Heart left ventricle (tissue), 16 donors: Measurements from ENCODE around the gene RING1. TPM values are rescaled to one million over a fixed set of nuclear protein-coding genes. Genes with fewer than 3 reads are reported as not detected.

Source experiments
- ATAC-seq, 4 donors: fragments of 200-7000 bp; cut with Tn5 transposase; one replicate each; pipeline ENCODE4 v1.9.1; 2020 to 2022; ENCODE audit warnings: moderate library complexity in 4 of 4, mild to moderate bottlenecking in 3 of 4, moderate number of reproducible peaks in 1 of 4
- DNase-seq, 5 donors: peaks; one replicate each; pipeline ENCODE4 v3.0.0-alpha.2; 2020
- H3K27ac ChIP-seq, 12 donors: fragments of 200-600 bp; sonication (generic) in 4 of 12; one replicate each; pipeline versions ENCODE4 v1.5.0 to v1.8.0; 2016 to 2022; ENCODE audit warnings: mild to moderate bottlenecking in 2 of 12
- H3K27me3 ChIP-seq, 9 donors: fragments of 200-600 bp; sonication (generic) in 2 of 9; one replicate each; pipeline versions ENCODE4 v1.5.1 to v1.8.0; 2016 to 2022; ENCODE audit warnings: mild to moderate bottlenecking in 3 of 9
- H3K36me3 ChIP-seq, 9 donors: fragments of 200-600 bp; sonication (generic) in 2 of 9; one replicate each; pipeline versions ENCODE4 v1.5.0 to v1.8.0; 2018 to 2022; ENCODE audit warnings: mild to moderate bottlenecking in 2 of 9
- H3K4me1 ChIP-seq, 12 donors: fragments of 200-600 bp; sonication (generic) in 4 of 12; one replicate each; pipeline versions ENCODE4 v1.5.0 to v1.8.0; 2016 to 2022; ENCODE audit warnings: mild to moderate bottlenecking in 3 of 12
- H3K4me3 ChIP-seq, 12 donors: fragments of 200-600 bp; sonication (generic) in 4 of 12; one replicate each; pipeline versions ENCODE4 v1.5.0 to v1.8.0; 2017 to 2022; ENCODE audit warnings: mild to moderate bottlenecking in 9 of 12, moderate library complexity in 4 of 12
- H3K9me3 ChIP-seq, 12 donors: fragments of 200-600 bp; sonication (generic) in 4 of 12; one replicate each; pipeline versions ENCODE4 v1.5.0 to v1.8.0; 2016 to 2022; ENCODE audit warnings: mild to moderate bottlenecking in 1 of 12
- CTCF ChIP-seq, 12 donors: fragments of 200-600 bp; sonication (generic) in 4 of 12; IDR thresholded peaks; one replicate each; pipeline versions ENCODE4 v1.5.0 to v1.8.0; 2018 to 2022; ENCODE audit warnings: antibody characterized with exemption in 12 of 12, mild to moderate bottlenecking in 5 of 12
- POLR2A ChIP-seq, 2 donors: fragments of 450-650 bp; IDR thresholded peaks; one replicate each; pipeline ENCODE4 v1.6.1; 2017; ENCODE audit warnings: antibody characterized with exemption in 2 of 2, mild to moderate bottlenecking in 2 of 2, moderate library complexity in 2 of 2
- WGBS, 4 donors: extraction: QIAGEN DNeasy Blood & Tissue Kit in 2 of 4; methylation state at CpG; one replicate each; pipeline versions ENCODE4 v1.1.5 to v1.1.7; 2013 to 2018; 5-methylcytosine and 5-hydroxymethylcytosine counted together
- intact Hi-C, 10 donors: fragments of 100-400 bp; cut with DNase I; formaldehyde crosslinking; loops; one replicate each; pipeline versions ENCODE4 v1.11.1 to v1.14.2; 2022
- polyA plus RNA-seq, 2 donors: library from polyadenylated mRNA; stranded (reverse); fragments of 200-250 nt; gene quantifications; one replicate each; pipeline ENCODE4 v1.2.3, GENCODE V29; 2013
- total RNA-seq, 9 donors: library from RNA; depleted of rRNA in 2 of 9; stranded (reverse); fragments of >200 nt in 2 of 9; fragmentation: NEBNext Ultra II Directional in 3 of 9; extraction: Animal tissue kit (Norgen Biotek cat#: 25700) in 3 of 9; gene quantifications; one replicate each; pipeline versions ENCODE4 v1.1.0 to v1.2.4, GENCODE V29; 2016 to 2023
- donor health status: ischemic (EF 13 %, LVEDD 7.1; RV severe dilation, severe dysfunction).
- donor health status: healthy with polysubstance abuse.
- donor health status: DM: no; HTN: yes; CAD: no.
- donor health status: DM: no; HTN: no; CAD: no.
- donor health status: ischemic (EF 25% LVEDD 6.9; RV normal size, moderate dysfunction).
- donor health status: ischemic (EF 25% LVEDD 5.7; RV mildly dilated, moderate dysfunction).
- donor health status: healthy.
- donor health status: DM: yes; HTN: yes; CAD: no.
- donor health status: ischemic (EF 35%, LVEDD 5.7; RV mildly dilated, moderate dysfunction).
- donor health status: nonischemic (EF 11% LVEDD 7.7; RV severe dilation, severe dysfunction).
- donor health status: DM: yes; HTN: yes; CAD: no.
- donor health status: PGD.
- donor health status: ischemic (EF 29% LVEDD 5.4; RV normal size, mild dysfunction).
- donor health status: nonischemic (EF 23%, LVEDD 6.1; RV moderate dilation, normal function).

Gene RING1
- total and polyA plus RNA-seq, 11 donors, result 8.4 to 36.9 (median 27.3) TPM

- WGBS, 4 donors, result 0 to 2% (median 1%) methylated on average over 44 to 68 of the region's 68 CpGs
- peak in 1 of 2 donors; percentile 49 for TF ChIP-seq POLR2A (IDR thresholded peaks at IDR 0.05)
- no peak for TF ChIP-seq CTCF (IDR thresholded peaks at IDR 0.05)
- peak; percentile 86 to 92 (median 88) for ATAC-seq
- intact Hi-C loops, result loop anchor here in 4 of 10 donors (1.0 to 10.0 kb wide), 7 partner anchors 36 to 1006 kb away; partner anchors contain the start of genes GPSM3 (in 1 of the 4), PBX2 (in 1 of the 4) and PHF1 (in 1 of the 4)
- Histone ChIP-seq H3K36me3 (peaks cover 0 to 54% (median 40%) of the 10 kb centered on the region in 9 donors), H3K4me3 (peak within 1 kb of the TSS; percentile 59 to 98 (median 80)), H3K27me3 (no peaks in the 10 kb centered on the region), H3K4me1 (peaks cover 10 to 76% (median 54%) of the 10 kb centered on the region in 12 donors), H3K9me3 (no peaks in the 10 kb centered on the region), H3K27ac (peak within 1 kb of the TSS; percentile 88 to 100 (median 98))
- DNase-seq, result peak; percentile 99 to 100 (median 99)
Measured at GRCh38 chr6:33200219-33201146, 7.8 kb upstream of the RING1 start, which contains the start of the genes RXRB and SLC39A7. RXRB (minus strand) TSS chr6:33200665; CDS start chr6:33200476, 189 bp downstream. SLC39A7 (plus strand) TSS chr6:33200867; CDS start chr6:33201246, 379 bp downstream.

GRCh38 chr6:33201147-33201545 is 7.2 kb upstream of the RING1 start:
- Histone ChIP-seq H3K4me1 (peaks cover 10 to 76% (median 54%) of the 10 kb centered on the region in 12 donors), H3K9me3 (no peaks in the 10 kb centered on the region), H3K27ac (peak overlapping the region; percentile 88 to 100 (median 98)), H3K4me3 (peak overlapping the region; percentile 59 to 98 (median 80)), H3K27me3 (no peaks in the 10 kb centered on the region), H3K36me3 (peaks cover 0 to 47% (median 33%) of the 10 kb centered on the region in 9 donors)
- TF ChIP-seq POLR2A (IDR thresholded peaks at IDR 0.05) (no peak), CTCF (IDR thresholded peaks at IDR 0.05) (peak in 1 of 12 donors; percentile 0)
- peak in 2 of 4 donors; percentile 1 for ATAC-seq
- 2 to 5% (median 3%) methylated on average over 14 of the region's 14 CpGs for WGBS, 4 donors
- intact Hi-C loops, result loop anchor here in 3 of 10 donors (2.0 to 10.0 kb wide), 5 partner anchors 36 to 1006 kb away; partner anchors contain the start of genes GPSM3 (in 1 of the 3), PBX2 (in 1 of the 3) and PHF1 (in 1 of the 3)
- DNase-seq, result no peak

GRCh38 chr6:33201935-33202334 is 6.4 kb upstream of the RING1 start:
- H3K36me3 ChIP-seq, result peaks cover 0 to 39% (median 26%) of the 10 kb centered on the region in 9 donors
- no peaks in the 10 kb centered on the region for H3K9me3 ChIP-seq
- peak overlapping the region in 5 of 12 donors; percentile 93 to 100 (median 98) for H3K27ac ChIP-seq
- peak overlapping the region in 11 of 12 donors; percentile 59 to 98 (median 81) for H3K4me3 ChIP-seq
- WGBS, 4 donors, result 79 to 86% (median 83%) methylated on average over 6 of the region's 6 CpGs
- intact Hi-C loops, result loop anchor here in 3 of 10 donors (2.0 to 10.0 kb wide), 5 partner anchors 37 to 1007 kb away; partner anchors contain the start of genes GPSM3 (in 1 of the 3), PBX2 (in 1 of the 3) and PHF1 (in 1 of the 3)
- no peaks in the 10 kb centered on the region for H3K27me3 ChIP-seq
- TF ChIP-seq CTCF (IDR thresholded peaks at IDR 0.05), result no peak
- no peak for TF ChIP-seq POLR2A (IDR thresholded peaks at IDR 0.05)
- ATAC-seq (no peak), DNase-seq (peak in 1 of 5 donors; percentile 4)
- peaks cover 10 to 71% (median 50%) of the 10 kb centered on the region in 12 donors for H3K4me1 ChIP-seq
